Forelimb muscle (tissue), 1 donor: Measurements from ENCODE around the gene ITGB1BP1. TPM values are rescaled to one million over a fixed set of nuclear protein-coding genes. Genes with fewer than 3 reads are reported as not detected.
A peak's percentile ranks its signal among the peaks of the same experiment; 100 is the strongest.

ENCODE experiments used
- DNase-seq: peaks from one replicate; pipeline ENCODE4 v3.0.0-alpha.2; 2013; ENCODE audit warnings: low read depth
- polyA plus RNA-seq: library from polyadenylated mRNA; unstranded; fragments of 120-200 nt; gene quantifications from one replicate; pipeline ENCODE4 v1.2.1, GENCODE V29; 2013; ENCODE audit not compliant: insufficient read length

Gene ITGB1BP1
- polyA plus RNA-seq, 1 donor: 60.8 TPM

GRCh38 chr2:9378433-9379390 lies 44.6 kb downstream of the ITGB1BP1 start:
- peak; percentile 9 for DNase-seq

GRCh38 chr2:9377461-9378097 lies 45.7 kb downstream of the ITGB1BP1 start:
- DNase-seq: no peak

- no peak for DNase-seq
Measured at GRCh38 chr2:9375857-9376428, 47.4 kb downstream of the ITGB1BP1 start.

GRCh38 chr2:9374071-9374730 lies 49.1 kb downstream of the ITGB1BP1 start:
- DNase-seq: no peak

GRCh38 chr2:9373476-9373875 lies 49.9 kb downstream of the ITGB1BP1 start:
- DNase-seq: no peak

- no peak for DNase-seq
Measured at GRCh38 chr2:9373047-9373446, 50.3 kb downstream of the ITGB1BP1 start.

GRCh38 chr2:9370746-9371145 lies 52.6 kb downstream of the ITGB1BP1 start:
- no peak for DNase-seq

GRCh38 chr2:9366026-9366425 lies 57.3 kb downstream of the ITGB1BP1 start:
- no peak for DNase-seq

GRCh38 chr2:9365498-9366019 lies 57.8 kb downstream of the ITGB1BP1 start:
- no peak for DNase-seq

- no peak for DNase-seq
Measured at GRCh38 chr2:9364791-9365497, 58.4 kb downstream of the ITGB1BP1 start.

- no peak for DNase-seq
Measured at GRCh38 chr2:9364373-9364772, 59.0 kb downstream of the ITGB1BP1 start.

- no peak for DNase-seq
Measured at GRCh38 chr2:9360701-9361100, 62.6 kb downstream of the ITGB1BP1 start.

GRCh38 chr2:9360110-9360509 lies 63.2 kb downstream of the ITGB1BP1 start:
- no peak for DNase-seq

- DNase-seq: no peak
Measured at GRCh38 chr2:9359463-9359862, 63.9 kb downstream of the ITGB1BP1 start.

- DNase-seq: no peak
Measured at GRCh38 chr2:9358846-9359245, 64.5 kb downstream of the ITGB1BP1 start.

GRCh38 chr2:9356261-9356660 lies 67.1 kb downstream of the ITGB1BP1 start:
- DNase-seq: no peak

GRCh38 chr2:9355716-9356115 lies 67.6 kb downstream of the ITGB1BP1 start:
- DNase-seq: no peak

- no peak for DNase-seq
Measured at GRCh38 chr2:9355270-9355669, 68.1 kb downstream of the ITGB1BP1 start.

GRCh38 chr2:9354318-9354717 lies 69.0 kb downstream of the ITGB1BP1 start:
- DNase-seq: no peak
